ENCODE measurements around the gene HTN3.
"Not testable (repeated sequence)": the region's sequence is repeated elsewhere in the genome, so short reads cannot be mapped to it uniquely, and the experiment has no call there.

The HTN3 gene

GRCh38 chr4:70000711-70001110 is 27.5 kb upstream of the HTN3 start:
- TF ChIP-seq, protein P1, sequence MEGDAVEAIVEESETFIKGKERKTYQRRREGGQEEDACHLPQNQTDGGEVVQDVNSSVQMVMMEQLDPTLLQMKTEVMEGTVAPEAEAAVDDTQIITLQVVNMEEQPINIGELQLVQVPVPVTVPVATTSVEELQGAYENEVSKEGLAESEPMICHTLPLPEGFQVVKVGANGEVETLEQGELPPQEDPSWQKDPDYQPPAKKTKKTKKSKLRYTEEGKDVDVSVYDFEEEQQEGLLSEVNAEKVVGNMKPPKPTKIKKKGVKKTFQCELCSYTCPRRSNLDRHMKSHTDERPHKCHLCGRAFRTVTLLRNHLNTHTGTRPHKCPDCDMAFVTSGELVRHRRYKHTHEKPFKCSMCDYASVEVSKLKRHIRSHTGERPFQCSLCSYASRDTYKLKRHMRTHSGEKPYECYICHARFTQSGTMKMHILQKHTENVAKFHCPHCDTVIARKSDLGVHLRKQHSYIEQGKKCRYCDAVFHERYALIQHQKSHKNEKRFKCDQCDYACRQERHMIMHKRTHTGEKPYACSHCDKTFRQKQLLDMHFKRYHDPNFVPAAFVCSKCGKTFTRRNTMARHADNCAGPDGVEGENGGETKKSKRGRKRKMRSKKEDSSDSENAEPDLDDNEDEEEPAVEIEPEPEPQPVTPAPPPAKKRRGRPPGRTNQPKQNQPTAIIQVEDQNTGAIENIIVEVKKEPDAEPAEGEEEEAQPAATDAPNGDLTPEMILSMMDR (IDR thresholded peaks at IDR 0.05; ENCODE audit: insufficient read depth, low read length, missing control alignments), result no peak
- H3K4me3 ChIP-seq (ENCODE audit: low read depth, low read length), result no peak overlapping the region
- CTCF ChIA-PET, result no interaction called here
- POLR2A ChIA-PET, result no interaction called here
- DNase-seq (ENCODE audit: low read depth, low spot score), result no peak

DNA sequence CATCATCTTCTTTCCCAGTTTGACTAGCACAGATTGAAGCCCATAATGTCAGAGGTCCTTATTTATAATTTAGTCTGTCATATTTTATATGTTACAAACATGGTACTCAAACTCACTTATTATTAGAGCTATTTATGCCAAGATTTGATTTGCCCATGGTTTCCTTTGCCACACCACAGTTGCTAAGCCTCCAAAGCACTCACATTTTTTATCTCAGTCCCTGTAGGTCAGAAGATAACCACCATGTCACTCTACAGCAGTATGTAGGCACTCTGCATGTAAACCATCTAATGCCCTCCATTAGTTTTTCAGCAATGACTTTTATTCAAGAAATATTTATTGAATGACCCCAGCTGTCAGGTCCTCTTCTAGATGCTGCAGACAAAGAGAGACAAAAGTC is 25.8 kb upstream of the HTN3 start:
- no peak for DNase-seq (ENCODE audit: low read depth, low spot score)
- H3K4me3 ChIP-seq (ENCODE audit: low read depth, low read length), result no peak overlapping the region
- POLR2A ChIA-PET, result no interaction called here
- CTCF ChIA-PET, result no interaction called here
- TF ChIP-seq, protein P1 (IDR thresholded peaks at IDR 0.05; ENCODE audit: insufficient read depth, low read length, missing control alignments), result no peak

DNA sequence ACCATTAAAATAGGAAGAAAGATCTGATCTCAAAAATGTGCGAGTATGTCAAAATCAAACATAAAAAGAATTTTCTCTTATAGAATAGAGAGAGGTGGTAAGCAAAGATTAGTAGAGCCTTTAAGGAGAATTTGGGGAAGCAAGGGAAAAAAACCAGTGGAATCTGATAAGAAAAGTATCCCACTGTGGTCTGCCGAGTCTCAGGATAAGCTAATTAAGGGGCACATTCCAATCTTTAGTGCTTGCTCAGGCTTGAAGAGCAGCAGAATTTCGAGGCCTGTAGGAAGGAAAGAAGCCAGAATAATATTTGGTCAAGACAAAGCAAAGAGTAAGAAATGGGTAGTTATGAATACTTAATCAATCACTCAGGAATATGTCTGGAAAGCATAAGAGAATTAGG is 19.5 kb upstream of the HTN3 start:
- CTCF ChIA-PET, result no interaction called here
- no peak for DNase-seq (ENCODE audit: low read depth, low spot score)
- TF ChIP-seq, protein P1 (IDR thresholded peaks at IDR 0.05; ENCODE audit: insufficient read depth, low read length, missing control alignments), result no peak
- POLR2A ChIA-PET, result no interaction called here
- no peak overlapping the region for H3K4me3 ChIP-seq (ENCODE audit: low read depth, low read length)

- DNase-seq (ENCODE audit: low read depth, low spot score); H3K4me3 ChIP-seq (ENCODE audit: low read depth, low read length); POLR2A ChIA-PET; CTCF ChIA-PET: not testable (repeated sequence)
These were observed 9.3 kb upstream of the HTN3 start for GRCh38 chr4:70019006-70019405.

GRCh38 chr4:70023218-70023617 is 5.0 kb upstream of the HTN3 start:
- POLR2A ChIA-PET, result no interaction called here
- H3K4me3 ChIP-seq (ENCODE audit: low read depth, low read length), result no peak overlapping the region
- CTCF ChIA-PET, result no interaction called here
- DNase-seq (ENCODE audit: low read depth, low spot score), result no peak
- TF ChIP-seq, protein P1 (IDR thresholded peaks at IDR 0.05; ENCODE audit: insufficient read depth, low read length, missing control alignments), result no peak

DNA sequence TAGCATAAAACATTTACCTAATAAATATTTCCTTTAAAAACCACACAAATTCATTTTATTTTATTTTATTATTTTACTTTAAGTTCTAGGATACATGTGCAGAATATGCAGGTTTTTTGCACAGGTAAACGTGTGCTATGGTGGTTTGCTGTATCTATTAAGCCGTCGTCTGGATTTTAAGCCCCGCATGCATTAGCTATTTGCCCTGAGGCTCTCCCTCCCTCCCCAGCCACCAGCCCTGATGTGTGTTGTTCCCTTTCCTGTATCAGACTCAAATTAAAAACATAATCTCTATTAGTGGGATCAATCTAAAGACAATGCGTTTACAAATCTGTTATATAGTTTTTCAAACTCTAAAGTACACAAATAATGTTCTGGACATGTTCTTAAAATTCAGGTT is 1.2 kb upstream of the HTN3 start:
- DNase-seq (ENCODE audit: low read depth, low spot score), result no peak
- ChIA-PET CTCF (no interaction called here), POLR2A (no interaction called here)
- H3K4me3 ChIP-seq (ENCODE audit: low read depth, low read length), result no peak overlapping the region
- TF ChIP-seq, protein P1 (IDR thresholded peaks at IDR 0.05; ENCODE audit: insufficient read depth, low read length, missing control alignments), result no peak

GRCh38 chr4:70037559-70037958 is 9.3 kb downstream of the HTN3 start:
- H3K4me3 ChIP-seq (ENCODE audit: low read depth, low read length); DNase-seq (ENCODE audit: low read depth, low spot score); POLR2A ChIA-PET; CTCF ChIA-PET: not testable (repeated sequence)

DNA sequence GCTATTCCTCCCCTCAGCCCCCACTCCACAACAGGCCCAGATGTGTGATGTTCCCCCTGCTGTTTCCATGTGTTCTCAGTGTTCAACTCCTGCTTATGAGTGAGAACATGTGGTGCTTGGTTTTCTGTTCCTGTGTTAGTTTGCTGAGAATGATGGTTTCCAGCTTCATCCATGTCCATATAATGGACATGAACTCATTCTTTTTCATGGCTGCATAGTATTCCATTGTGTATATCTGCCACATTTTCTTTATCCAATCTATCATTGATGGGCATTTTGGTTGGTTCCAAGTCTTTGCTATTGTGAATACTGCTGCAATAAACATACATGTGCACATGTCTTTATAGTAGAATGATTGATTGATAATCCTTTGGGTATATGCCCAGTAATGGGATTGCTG is 11.7 kb downstream of the HTN3 start:
- POLR2A ChIA-PET; CTCF ChIA-PET; H3K4me3 ChIP-seq (ENCODE audit: low read depth, low read length); DNase-seq (ENCODE audit: low read depth, low spot score): not testable (repeated sequence)

All from AG04449 (cell line).